Muscle of back (tissue), 11 donors: Measurements from ENCODE around the gene GRHL1. TPM values are rescaled to one million over a fixed set of nuclear protein-coding genes. Genes with fewer than 3 reads are reported as not detected.
"Not testable (repeated sequence)": the region's sequence is repeated elsewhere in the genome, so short reads cannot be mapped to it uniquely, and the experiment has no call there.

Experiments
- DNase-seq, 3 donors: peaks; one replicate each; pipeline versions ENCODE4 v3.0.0 to v3.0.0-alpha.2; 2013
- polyA plus RNA-seq, 10 donors: library from polyadenylated mRNA; unstranded; fragments of 120-200 nt; gene quantifications; one replicate each; pipeline ENCODE4 v1.2.1, GENCODE V29; 2013; ENCODE audit not compliant: insufficient read length in 10 of 10

The GRHL1 gene
- polyA plus RNA-seq, 10 donors: 0.60 to 8.0 (median 1.3) TPM

DNA sequence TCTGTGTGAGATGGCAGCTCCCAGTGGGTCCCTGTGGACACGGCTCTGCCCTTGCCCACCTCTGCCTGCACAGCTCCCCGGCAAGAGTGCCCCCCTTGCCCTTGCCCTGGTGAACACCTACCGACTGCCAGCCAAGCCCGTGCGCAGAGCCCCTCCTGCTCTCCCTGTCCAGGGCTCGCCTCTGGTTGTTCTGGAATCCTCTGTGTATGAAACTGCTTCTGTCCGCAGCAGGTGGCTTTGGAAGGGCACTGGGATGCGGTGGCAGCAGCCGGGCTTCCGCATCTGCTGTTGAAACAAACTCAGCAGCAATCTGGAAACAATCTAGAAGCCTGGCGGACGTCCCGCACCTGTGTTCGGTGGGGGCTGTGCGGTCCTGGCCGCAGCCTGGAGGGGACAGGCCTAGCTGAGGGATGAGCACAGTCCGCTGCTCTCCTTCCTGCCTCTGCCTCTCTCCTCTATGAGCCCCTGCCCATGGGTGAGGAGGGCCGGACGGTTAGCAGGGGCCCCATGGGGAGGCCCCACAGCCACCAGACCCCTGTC, 57.8 kb downstream of the GRHL1 start:
- DNase-seq: peak in 1 of 3 donors; percentile 53

DNA sequence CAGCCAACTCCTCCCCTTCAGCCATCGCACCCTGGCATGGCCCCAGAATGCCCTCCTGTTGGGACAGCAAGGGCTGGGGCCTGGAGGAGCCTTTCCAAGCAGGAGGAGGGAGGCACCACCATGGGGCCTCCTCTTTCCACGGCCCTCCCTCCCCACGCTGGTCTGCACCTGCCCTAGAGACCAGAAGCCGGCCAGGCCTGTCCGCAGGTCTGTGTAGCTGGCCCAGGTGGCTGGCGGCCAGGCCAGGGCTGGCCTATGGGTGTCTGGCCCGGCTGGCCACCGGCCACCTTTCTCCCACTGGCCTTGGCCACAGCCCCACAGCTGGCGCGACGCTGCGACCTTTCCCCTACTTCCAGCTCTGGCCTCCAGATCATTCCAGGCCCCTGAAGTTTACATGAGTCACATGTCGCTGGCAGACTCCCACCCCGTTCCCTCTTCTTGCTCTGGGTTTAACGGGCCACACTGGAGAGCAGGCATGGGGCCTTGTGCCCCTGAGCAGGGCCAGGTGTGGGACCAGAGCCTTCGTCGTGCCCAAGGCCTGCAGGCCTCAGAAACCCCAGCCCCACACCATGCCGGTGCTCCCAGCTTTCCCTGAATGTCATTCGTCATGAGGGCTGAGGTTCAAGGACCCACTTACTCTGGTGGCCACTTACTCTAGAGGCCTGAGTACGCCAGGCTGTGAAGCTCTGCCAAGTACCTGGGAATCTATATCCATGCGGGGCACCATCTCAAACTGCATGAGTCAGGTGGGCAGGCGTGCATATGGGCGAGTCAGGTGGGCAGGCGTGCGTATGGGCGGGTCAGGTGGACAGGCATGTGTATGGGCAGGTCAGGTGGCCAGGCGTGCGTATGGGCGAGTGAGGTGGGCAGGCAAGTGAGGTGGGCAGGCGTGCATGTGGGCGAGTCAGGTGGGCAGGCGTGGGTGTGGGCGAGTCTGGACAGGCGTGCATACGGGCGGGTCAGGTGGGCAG, 58.6 kb downstream of the GRHL1 start:
- DNase-seq: peak; percentile 33 to 72 (median 67)

DNA sequence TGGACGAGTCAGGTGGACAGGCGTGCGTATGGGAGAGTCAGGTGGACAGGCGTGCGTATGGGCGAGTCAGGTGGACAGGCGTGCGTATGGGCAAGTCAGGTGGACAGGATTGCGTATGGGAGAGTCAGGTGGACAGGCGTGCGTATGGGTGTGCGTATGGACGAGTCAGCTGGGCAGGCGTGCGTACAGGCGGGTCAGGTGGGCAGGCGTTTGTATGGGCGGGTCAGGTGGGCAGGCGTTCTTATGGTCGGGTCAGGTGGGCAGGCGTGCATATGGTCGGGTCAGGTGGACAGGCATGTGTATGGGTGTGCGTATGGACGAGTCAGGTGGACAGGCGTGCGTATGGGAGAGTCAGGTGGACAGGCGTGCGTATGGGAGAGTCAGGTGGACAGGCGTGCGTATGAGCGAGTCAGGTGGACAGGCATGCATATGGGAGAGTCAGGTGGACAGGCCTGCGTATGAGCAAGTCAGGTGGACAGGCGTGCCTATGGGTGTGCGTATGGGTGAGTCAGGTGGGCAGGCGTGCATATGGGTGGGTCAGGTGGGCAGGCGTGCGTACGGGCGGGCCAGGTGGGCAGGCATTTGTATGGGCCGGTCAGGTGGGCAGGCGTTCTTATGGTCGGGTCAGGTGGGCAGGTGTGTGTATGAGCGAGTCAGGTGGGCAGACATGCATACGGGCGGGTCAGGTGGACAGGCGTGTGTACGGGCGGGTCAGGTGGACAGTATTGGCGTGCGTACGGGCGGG, 59.5 kb downstream of the GRHL1 start:
- not testable (repeated sequence) for DNase-seq

DNA sequence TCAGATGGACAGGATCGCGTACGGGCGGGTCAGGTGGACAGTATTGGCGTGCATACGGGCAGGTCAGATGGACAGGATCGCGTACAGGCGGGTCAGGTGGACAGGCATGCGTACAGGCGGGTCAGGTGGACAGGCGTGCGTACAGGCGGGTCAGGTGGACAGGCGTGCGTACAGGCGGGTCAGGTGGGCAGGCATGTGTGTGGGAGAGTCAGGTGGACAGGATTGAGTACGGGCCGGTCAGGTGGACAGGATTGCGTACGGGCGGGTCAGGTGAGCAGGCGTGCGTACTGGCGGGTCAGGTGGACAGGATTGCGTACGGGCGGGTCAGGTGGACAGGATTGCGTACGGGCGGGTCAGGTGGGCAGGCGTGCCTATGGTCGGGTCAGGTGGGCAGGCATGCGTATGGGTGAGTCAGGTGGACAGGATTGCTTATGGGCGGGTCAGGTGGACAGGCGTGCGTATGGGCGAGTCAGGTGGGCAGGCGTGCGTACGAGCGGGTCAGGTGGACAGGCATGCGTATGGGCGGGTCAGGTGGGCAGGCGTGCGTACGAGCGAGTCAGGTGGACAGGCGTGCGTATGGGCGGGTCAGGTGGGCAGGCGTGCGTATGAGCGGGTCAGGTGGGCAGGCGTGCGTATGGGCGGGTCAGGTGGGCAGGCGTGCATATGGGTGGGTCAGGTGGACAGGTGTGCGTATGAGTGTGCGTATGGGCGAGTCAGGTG, 60.3 kb downstream of the GRHL1 start:
- not testable (repeated sequence) for DNase-seq

DNA sequence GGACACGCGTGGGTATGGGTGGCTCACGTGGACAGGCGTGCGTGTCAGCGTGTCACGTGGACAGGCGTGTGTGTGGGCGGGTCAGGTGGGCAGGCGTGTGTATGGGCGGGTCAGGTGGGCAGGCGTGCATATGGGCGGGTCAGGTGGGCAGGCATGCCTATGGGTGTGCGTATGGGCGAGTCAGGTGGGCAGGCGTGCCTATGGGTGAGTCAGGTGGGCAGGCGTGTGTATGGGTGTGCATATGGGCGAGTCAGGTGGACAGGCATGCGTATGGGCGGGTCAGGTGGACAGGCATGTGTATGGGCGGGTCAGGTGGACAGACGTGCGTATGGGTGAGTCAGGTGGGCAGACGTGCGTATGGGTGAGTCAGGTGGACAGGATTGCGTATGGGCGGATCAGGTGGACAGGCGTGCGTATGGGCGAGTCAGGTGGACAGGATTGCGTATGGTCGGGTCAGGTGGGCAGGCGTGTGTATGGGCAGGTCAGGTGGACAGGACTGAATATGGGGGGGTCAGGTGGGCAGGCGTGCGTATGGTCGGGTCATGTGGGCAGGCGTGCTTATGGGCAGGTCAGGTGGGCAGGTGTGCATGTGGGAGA, 61.0 kb downstream of the GRHL1 start:
- not testable (repeated sequence) for DNase-seq

DNA sequence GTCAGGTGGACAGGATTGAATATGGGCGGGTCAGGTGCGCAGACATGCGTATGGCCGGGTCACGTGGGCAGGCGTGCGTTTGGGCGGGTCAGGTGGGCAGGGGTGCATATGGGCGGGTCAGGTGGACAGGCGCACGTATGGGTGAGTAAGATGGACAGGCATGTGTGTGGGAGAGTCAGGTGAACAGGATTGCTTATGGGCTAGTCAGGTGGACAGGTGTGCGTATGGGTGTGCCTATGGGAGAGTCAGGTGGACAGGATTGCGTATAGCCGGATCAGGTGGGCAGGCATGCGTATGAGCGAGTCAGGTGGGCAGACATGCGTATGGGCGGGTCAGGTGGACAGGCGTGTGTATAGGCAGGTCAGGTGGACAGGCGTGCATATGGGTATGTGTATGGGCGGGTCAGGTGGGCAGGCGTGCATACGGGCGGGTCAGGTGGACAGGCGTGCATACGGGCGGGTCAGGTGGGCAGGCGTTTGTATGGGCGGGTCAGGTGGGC, 61.5 kb downstream of the GRHL1 start:
- no peak for DNase-seq

DNA sequence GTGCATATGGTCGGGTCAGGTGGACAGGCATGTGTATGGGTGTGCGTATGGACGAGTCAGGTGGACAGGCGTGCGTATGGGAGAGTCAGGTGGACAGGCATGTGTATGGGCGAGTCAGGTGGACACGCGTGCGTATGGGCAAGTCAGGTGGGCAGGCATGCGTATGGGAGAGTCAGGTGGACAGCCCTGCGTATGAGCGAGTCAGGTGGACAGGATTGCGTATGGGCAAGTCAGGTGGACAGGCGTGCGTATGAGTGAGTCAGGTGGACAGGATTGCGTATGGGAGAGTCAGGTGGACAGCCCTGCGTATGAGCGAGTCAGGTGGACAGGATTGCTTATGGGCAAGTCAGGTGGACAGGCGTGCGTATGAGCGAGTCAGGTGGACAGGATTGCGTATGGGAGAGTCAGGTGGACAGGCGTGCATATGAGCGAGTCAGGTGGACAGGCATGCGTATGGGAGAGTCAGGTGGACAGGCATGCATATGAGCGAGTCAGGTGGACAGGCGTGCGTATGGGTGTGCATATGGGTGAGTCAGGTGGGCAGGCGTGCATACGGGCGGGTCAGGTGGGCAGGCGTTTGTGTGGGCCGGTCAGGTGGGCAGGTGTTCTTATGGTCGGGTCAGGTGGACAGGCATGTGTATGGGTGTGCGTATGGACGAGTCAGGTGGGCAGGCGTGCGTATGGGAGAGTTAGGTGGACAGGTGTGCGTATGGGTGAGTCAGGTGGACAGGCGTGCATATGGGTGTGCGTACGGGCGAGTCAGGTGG, 62.3 kb downstream of the GRHL1 start:
- DNase-seq: not testable (repeated sequence)

DNA sequence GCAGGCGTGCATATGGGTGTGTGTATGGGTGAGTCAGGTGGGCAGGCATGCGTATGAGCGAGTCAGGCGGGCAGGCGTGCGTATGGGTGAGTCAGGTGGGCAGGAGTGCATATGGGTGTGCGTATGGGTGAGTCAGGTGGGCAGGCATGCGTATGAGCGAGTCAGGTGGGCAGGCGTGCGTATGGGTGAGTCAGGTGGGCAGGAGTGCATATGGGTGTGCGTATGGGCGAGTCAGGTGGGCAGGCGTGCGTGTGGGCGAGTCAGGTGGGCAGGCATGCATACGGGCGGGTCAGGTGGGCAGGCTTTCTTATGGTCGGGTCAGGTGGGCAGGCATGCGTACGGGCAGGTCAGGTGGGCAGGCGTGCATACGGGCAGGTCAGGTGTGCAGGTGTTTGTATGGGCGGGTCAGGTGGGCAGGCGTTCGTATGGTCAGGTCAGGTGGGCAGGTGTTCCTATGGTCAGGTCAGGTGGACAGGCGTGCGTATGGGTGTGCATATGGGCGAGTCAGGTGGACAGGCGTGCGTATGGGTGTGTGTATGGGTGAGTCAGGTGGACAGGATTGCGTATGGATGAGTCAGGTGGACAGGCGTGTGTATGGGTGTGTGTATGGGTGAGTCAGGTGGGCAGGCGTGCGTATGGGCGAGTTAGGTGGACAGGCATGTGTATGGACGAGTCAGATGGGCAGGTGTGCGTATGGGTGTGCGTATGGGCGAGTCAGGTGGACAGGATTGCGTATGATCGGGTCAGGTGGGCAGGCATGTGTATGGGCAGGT, 63.1 kb downstream of the GRHL1 start:
- DNase-seq: no peak

DNA sequence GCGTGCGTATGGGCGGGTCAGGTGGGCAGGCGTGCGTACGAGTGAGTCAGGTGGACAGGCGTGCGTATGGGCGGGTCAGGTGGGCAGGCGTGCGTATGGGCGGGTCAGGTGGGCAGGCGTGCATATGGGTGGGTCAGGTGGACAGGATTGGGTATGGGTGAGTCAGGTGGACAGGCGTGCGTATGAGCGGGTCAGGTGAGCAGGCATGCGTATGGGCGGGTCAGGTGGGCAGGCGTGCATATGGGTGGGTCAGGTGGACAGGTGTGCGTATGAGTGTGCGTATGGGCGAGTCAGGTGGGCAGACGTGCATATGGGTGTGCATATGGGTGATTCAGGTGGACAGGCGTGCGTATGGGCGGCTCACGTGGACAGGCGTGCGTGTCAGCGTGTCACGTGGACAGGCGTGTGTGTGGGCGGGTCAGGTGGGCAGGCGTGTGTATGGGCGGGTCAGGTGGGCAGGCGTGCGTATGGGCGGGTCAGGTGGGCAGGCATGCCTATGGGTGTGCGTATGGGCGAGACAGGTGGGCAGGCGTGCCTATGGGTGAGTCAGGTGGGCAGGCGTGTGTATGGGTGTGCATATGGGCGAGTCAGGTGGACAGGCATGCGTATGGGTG, 64.0 kb downstream of the GRHL1 start:
- not testable (repeated sequence) for DNase-seq

DNA sequence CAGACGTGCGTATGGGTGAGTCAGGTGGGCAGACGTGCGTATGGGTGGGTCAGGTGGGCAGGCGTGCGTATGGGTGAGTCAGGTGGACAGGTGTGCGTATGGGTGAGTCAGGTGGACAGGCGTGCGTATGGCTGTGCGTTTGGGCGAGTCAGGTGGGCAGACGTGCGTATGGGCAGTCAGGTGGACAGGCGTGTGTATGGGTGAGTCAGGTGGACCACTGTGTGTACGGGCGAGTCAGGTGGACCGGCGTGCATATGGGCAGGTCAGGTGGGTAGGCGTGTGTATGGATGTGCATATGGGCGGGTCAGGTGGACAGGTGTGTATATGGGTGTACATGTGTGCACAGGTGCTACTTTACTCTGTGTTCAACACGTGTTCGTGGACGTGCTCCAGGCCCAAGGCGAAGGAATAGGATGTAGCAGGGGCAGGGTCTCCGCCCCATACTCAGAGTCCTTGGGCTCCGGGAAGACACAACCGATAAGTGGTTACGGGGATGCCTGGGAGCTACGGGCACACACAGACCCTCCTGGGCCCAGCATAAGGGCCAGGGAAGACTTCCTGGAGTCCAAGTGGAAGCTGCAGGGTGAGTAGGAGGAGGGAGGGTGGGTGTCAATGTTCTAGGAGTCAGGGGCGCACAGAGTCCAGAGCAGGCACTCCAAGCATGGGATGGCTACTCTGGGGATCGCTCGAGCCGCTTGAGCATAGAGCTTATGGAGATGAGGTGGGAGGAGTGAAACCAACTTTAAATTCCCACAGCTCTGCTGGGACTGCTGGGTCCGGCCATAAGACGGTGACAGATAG, 64.7 kb downstream of the GRHL1 start:
- DNase-seq: no peak

DNA sequence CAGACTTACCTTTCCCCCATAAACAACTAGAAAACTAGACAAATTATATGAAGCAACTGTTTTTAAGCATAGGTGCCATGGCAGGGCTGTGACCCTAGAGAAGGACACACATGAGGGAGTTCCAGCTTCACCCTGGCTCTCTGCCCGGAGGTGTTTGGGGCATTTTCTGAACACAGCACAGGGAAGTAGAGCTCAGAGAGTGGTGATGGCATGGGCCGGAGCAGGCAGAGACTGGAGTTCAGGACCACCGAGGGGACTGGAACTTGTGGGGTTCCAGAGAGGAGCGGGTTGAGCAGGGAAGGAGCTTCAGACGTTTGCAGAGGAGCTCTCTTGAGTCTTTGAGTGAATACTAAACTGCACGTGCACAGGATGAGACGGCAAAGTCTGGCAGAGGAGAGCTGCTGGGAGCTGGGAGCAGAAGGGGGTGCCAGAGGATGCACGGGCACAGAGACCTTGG, 65.3 kb downstream of the GRHL1 start:
- DNase-seq: no peak

DNA sequence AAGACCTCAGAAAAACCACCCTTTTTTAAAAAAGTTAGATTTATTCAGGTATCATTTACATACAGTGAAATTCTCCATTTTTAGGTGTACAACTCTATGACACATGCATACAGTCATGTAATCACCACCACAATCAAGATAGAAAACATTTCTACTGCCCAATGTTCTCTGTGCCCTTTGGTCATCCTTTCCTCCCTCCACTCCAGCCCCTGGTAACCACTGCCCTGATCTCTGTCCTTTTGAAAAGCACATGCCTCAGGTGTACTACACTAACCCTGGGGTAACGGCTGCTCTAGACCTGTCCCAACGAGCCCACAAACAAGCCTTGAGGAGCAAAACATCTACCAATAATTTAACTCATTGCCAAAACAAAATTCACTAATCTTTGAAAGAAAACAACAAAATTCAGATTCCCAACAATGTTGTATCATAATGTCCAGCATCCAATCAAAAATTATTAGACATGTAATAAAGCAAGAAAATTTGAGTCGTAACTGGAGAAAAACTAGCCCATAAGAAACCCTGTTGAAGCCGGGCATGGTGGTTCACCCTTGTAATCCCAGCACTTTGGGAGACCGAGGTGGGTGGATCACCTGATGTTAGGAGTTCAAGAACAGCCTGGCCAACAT, 65.9 kb downstream of the GRHL1 start:
- DNase-seq: no peak

DNA sequence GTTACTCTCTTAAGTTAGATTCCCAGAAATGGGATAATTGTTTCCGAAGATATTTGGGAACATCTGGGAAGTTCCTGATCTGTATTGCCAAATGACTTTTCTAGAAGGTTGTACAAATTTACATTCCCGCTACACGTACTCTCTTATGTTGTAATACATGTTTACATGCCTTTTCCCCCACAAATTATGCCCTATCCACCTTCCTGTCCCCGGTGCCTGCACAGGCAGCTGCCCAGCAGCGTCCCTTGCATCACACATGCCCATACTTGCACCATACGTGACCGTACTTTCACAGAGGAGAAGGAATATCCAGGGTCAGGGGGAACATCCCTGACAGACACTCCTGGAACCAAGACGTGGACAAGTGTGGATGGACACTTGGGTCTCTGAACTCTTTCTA, 67.7 kb downstream of the GRHL1 start:
- no peak for DNase-seq

DNA sequence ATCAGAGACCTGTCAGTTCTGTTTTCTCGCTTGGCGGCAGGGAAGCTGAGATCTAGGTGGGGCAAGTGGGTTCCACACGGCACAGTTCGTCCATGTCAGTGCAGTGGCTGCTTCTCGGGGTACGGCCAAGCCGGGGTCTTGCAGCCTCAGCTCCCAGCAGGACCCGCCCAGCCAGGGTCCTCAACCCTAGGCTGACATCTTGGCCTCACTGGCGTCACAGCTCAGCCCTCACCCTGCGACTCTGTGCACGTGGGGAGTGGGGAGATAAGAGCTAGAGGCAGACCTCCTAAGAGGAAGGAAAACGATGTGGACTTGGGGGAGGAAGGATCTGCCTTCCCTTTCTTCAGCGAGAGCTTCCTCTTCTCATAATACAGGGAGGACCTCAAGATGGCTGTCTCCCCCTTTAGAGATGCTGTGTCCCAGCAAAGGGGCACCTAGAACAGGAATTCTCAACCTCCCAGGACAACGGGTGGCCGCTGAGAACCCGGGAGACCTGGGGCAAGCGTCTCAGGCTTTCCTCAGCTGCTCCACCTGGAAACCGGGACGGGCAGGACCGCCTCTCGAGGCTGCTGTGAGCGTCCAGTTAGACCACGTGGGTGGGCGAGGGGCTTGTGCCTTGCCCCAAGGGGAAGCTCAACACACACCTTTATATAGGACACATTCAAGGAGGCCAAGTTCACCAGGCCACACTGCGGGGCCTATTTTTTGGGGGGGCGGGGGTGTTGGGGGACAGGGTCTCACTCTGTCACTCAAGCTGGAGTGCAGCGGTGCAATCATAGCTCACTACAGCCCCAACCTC, 68.3 kb downstream of the GRHL1 start:
- DNase-seq: no peak

DNA sequence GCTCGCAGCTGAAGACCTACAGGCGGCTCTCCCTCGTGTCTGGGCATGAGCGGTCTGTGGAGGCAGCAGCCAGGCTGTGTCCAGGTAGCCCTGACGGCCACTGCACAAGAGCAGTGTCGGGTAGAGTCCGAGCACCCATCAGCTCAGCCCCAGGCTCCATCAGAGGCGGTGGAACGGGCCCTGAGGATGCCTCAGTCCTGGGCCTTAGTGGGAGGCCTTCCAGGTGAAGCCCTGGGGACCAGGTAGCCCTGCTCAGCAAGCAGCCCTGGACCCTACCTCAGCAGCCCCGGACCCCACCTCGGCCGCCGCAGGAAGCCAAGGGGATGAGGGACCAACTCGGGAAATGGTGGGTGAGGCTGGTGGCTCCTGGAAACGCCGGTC, 70.5 kb downstream of the GRHL1 start:
- no peak for DNase-seq

DNA sequence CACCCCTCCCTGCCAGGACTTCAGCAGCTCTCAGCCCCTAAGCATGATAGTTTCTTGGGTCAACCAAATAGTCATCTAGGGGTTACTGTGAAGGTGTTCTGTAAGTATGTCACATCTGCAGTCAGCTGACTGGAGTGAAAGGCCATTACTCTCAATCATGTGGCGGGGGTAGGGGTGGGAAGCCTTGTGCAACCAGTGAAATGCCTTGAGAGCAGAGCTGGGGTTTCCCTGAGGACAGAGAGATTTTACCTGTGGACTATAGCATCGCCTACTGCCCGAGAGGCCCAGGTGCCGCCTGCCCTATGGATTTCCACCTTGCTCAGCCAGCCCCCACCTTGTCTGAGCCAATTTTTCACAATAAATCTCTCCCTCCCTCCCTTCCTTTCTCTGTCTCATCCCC, 71.0 kb downstream of the GRHL1 start:
- no peak for DNase-seq
